PFSK-1 (cell line): ENCODE measurements around the gene DDX10.

Source experiments
- FOXP2 ChIP-seq: optimal IDR thresholded peaks from 2 replicates; pipeline ENCODE3; 2011; ENCODE audit warnings: borderline replicate concordance, control low read depth, inconsistent platforms; ENCODE audit not compliant: insufficient read depth; ENCODE audit errors: extremely low read length, extremely low read depth
- POLR2AphosphoS5 ChIP-seq: IDR thresholded peaks from 2 replicates; pipeline ENCODE4 v1.6.1; 2012; ENCODE audit warnings: low read depth, mild to moderate bottlenecking, control low read depth, low read length, moderate library complexity
- SIN3A ChIP-seq: IDR thresholded peaks from 2 replicates; pipeline ENCODE4 v1.6.1; 2012; ENCODE audit warnings: mild to moderate bottlenecking, low read length, moderate library complexity, borderline replicate concordance; ENCODE audit not compliant: insufficient read depth
- TAF1 ChIP-seq: IDR thresholded peaks from 2 replicates; pipeline ENCODE4 v1.6.1; 2012; ENCODE audit warnings: low read length, control low read depth, borderline replicate concordance; ENCODE audit not compliant: insufficient read depth
- TF ChIP-seq, protein P1 (sequence below), 2 experiments: IDR thresholded peaks; 2 replicates each; pipeline versions ENCODE4 v1.6.1 to v1.8.0; 2011 to 2012; ENCODE audit warnings: low read depth in 2 of 2, low read length in 2 of 2, control low read depth in 1 of 2, inconsistent platforms in 1 of 2, mild to moderate bottlenecking in 1 of 2, moderate library complexity in 1 of 2; ENCODE audit not compliant: insufficient read depth in 1 of 2

DDX10 gene

DNA sequence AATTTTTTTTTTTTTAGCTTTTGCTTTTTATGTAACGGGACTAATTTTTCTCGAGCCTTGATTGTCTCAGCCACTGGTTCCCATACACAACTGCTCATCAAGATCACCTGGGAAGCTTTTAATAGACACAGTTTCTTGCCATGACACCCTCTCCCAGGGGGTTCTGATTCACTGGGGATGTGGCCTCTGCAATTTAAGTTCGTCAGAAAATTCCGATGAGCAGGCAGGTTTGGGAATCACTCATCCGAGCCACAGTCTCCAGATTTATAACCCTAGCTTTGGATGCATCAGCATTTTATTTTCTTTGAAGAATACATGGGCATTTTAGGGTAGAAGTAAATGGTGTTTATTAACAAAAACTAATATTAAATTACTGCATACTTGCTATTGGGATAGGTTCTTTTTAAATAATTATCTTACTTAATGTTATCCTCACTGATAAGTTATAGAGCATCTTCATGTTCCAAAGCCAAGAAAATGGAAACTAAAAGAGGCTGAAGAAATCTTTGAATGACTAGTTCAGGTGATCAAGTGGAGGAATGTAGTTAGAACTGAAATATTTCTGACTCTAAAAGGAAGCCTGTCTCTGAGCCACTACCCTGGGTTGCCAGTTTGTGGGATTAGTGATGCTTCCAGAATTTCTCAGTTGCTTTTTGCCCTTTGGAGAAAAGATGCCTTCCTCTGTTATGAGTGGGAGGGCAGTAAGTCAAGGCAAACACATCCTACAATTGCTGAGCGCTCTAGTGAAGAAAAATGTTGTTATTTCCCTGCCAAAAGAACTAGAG is 319.0 kb downstream of the DDX10 start:
- no peak for TF ChIP-seq SIN3A
- TF ChIP-seq, protein P1, sequence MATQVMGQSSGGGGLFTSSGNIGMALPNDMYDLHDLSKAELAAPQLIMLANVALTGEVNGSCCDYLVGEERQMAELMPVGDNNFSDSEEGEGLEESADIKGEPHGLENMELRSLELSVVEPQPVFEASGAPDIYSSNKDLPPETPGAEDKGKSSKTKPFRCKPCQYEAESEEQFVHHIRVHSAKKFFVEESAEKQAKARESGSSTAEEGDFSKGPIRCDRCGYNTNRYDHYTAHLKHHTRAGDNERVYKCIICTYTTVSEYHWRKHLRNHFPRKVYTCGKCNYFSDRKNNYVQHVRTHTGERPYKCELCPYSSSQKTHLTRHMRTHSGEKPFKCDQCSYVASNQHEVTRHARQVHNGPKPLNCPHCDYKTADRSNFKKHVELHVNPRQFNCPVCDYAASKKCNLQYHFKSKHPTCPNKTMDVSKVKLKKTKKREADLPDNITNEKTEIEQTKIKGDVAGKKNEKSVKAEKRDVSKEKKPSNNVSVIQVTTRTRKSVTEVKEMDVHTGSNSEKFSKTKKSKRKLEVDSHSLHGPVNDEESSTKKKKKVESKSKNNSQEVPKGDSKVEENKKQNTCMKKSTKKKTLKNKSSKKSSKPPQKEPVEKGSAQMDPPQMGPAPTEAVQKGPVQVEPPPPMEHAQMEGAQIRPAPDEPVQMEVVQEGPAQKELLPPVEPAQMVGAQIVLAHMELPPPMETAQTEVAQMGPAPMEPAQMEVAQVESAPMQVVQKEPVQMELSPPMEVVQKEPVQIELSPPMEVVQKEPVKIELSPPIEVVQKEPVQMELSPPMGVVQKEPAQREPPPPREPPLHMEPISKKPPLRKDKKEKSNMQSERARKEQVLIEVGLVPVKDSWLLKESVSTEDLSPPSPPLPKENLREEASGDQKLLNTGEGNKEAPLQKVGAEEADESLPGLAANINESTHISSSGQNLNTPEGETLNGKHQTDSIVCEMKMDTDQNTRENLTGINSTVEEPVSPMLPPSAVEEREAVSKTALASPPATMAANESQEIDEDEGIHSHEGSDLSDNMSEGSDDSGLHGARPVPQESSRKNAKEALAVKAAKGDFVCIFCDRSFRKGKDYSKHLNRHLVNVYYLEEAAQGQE (IDR thresholded peaks at IDR 0.05; ENCODE audit: insufficient read depth in 1 of 2, low read depth in 2 of 2, low read length in 2 of 2) = no peak
- TF ChIP-seq TAF1 = no peak
- no peak for TF ChIP-seq POLR2AphosphoS5
- TF ChIP-seq FOXP2 = no peak

DNA sequence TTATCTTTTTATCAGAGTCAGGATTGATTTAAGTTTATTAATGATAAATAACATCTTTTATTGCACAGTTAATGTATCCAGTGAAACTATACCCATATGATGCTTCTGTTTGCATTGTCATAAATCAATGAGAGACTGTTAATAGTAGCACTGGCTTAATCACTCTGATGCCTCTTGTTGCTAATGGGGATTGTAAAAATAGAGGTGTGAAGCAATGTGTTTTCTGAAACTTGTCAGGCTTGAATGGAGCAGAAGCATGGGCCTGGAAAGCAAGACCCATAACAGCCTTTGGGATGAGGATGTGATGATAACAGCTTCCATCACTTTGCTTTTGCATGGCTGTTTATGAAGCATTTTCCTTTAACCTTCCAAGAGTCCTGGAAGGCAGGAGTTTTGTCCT is 319.7 kb downstream of the DDX10 start:
- no peak for TF ChIP-seq SIN3A
- TF ChIP-seq POLR2AphosphoS5 = no peak
- TF ChIP-seq FOXP2 = no peak
- TF ChIP-seq, protein P1 (IDR thresholded peaks at IDR 0.05; ENCODE audit: insufficient read depth in 1 of 2, low read depth in 2 of 2, low read length in 2 of 2) = no peak
- no peak for TF ChIP-seq TAF1

DNA sequence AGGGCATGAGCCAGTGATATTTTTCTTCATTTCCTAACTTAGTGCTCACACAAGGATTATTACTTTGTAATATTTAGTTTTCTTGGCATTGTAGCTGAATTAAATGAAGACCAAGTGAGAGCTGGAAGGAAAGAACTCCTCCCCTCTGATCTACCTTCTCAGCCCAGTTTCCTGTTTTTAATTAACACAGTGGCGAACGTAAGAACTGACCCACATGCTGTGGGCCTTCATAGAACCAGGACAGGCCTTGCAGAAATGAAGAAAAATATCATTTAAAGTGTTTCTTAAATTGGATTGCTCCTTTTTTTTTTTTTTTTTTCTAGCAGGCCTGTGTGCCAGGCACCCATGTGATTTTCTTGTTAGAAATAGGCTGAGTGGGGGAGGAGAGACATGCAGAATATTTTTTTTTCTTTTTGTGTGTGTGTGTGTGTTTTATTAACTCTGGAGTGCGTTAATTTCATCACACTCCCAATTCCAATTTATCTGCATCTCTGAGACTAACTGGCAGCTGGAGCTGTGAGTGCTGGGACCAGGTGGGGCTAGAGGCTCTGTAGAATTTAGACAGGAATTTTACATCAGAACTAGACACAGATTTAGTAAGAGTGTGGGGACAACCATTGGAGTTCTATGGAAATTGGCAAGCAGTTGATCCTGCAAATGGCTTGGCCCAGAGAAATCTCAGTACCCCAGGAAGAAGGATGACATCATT is 320.5 kb downstream of the DDX10 start:
- TF ChIP-seq, protein P1 (IDR thresholded peaks at IDR 0.05; ENCODE audit: insufficient read depth in 1 of 2, low read depth in 2 of 2, low read length in 2 of 2) = no peak
- no peak for TF ChIP-seq SIN3A
- TF ChIP-seq POLR2AphosphoS5 = no peak
- TF ChIP-seq TAF1 = no peak
- no peak for TF ChIP-seq FOXP2

DNA sequence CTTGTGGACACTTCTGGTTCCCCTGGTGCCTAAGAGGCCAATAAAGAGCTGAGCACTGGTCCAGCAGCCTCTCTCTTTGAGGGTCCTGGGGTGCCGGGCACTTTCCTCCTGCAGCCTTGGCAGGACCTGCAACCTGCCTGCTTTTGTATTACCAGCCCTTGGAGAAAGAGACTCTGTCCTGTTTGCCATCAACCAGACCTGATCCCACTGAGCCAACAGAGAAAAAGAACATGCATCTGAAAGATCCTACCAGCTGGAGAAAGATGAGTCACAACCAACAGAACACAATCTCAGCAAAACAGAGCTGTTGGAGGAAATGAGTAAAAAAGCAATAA is 321.0 kb downstream of the DDX10 start:
- TF ChIP-seq SIN3A (no peak), FOXP2 (no peak), TAF1 (no peak), POLR2AphosphoS5 (no peak)
- TF ChIP-seq, protein P1 (IDR thresholded peaks at IDR 0.05; ENCODE audit: insufficient read depth in 1 of 2, low read depth in 2 of 2, low read length in 2 of 2) = no peak
